Fibroblast of the aortic adventitia (primary cell): Measurements from ENCODE around the gene CD69. TPM values are rescaled to one million over a fixed set of nuclear protein-coding genes. Genes with fewer than 3 reads are reported as not detected.

ENCODE experiments used
- DNase-seq: peaks from one replicate; pipeline ENCODE4 v3.0.0-alpha.2; 2010; ENCODE audit warnings: low read depth
- H3K4me3 ChIP-seq: 2 replicates; pipeline ENCODE4 v1.5.1; 2011; ENCODE audit warnings: low read depth, mild to moderate bottlenecking, control low read depth, low read length, moderate library complexity
- CTCF ChIP-seq: IDR thresholded peaks from 2 replicates; pipeline ENCODE4 v1.5.1; 2011; ENCODE audit warnings: mild to moderate bottlenecking, low read length, control low read depth, inconsistent platforms; ENCODE audit not compliant: insufficient read depth
- total RNA-seq: library from RNA; depleted of rRNA; stranded (reverse); fragments of >200 nt; gene quantifications from 2 replicates; pipeline ENCODE4 v1.2.3, GENCODE V29; 2012; ENCODE audit warnings: low replicate concordance

The CD69 gene
- total RNA-seq, 1 donor: not detected

GRCh38 chr12:9729082-9729481 is 31.6 kb downstream of the CD69 start:
- DNase-seq: no peak
- TF ChIP-seq CTCF: no peak
- no peak overlapping the region for H3K4me3 ChIP-seq

GRCh38 chr12:9727813-9728212 is 32.9 kb downstream of the CD69 start:
- no peak for TF ChIP-seq CTCF

DNA sequence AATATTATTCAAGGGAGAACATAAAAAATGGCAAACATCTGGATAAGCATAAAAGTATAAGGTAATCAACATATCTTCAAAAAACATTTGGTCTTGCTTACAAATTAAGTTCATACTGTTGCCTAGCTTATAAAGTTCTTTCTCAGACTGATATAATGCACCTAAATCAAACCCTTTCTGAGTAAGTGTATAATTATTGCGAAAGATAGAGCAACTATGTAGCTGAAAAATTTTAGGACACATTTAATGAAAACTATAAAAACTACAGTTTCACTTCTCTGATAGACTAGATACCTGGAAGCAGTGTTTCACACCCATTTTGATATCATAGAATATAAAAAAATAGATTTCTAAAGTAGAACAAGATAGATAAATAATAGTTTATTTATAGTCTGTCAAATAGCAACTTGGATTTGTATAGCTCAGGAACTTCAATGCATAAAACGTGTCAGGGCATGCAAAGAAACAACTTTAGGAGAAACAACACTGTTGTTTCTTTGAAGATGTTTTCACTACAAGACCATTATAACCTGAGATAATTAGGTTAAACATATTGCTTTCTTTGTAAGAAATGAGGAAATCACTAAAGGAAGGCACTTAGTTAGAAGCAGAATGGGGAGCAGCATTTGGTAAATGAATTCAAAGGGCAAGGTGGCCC is 35.4 kb downstream of the CD69 start:
- TF ChIP-seq CTCF: no peak
- H3K4me3 ChIP-seq: no peak overlapping the region
- DNase-seq: no peak

More at GRCh38 chr12:9727813-9728212, 32.9 kb downstream of the CD69 start:
- DNase-seq: no peak
- H3K4me3 ChIP-seq: no peak overlapping the region

DNA sequence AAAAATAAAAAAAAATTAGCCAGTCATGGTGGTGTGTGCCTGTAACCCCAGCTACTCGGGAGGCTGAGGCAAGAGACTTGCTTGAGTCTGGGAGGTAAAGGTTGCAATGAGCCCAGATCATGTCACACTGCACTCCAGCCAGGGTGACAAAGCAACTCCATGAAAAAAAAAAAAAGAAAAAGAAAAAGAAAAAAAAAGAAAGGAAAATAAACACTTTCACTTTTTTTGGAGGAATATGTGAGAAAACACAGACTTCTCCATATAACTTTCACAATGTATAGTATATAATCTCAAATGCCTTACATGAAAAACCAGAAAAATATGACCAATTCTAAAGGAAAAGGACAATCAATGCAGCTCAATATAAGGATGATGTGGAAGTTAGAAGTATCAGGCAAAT is 36.7 kb downstream of the CD69 start:
- TF ChIP-seq CTCF: no peak
- no peak for DNase-seq
- H3K4me3 ChIP-seq: no peak overlapping the region

GRCh38 chr12:9721394-9722092 is 39.2 kb downstream of the CD69 start:
- TF ChIP-seq CTCF: no peak
- peak; percentile 5 for DNase-seq
- no peak overlapping the region for H3K4me3 ChIP-seq

GRCh38 chr12:9719790-9720189 is 40.9 kb downstream of the CD69 start:
- DNase-seq: no peak
- no peak for TF ChIP-seq CTCF
- no peak overlapping the region for H3K4me3 ChIP-seq

- H3K4me3 ChIP-seq: no peak overlapping the region
- DNase-seq: no peak
- no peak for TF ChIP-seq CTCF
These were observed 41.7 kb downstream of the CD69 start for GRCh38 chr12:9718968-9719367.
